Right lobe of liver (tissue), 6 donors: ENCODE results near the gene FRMD4A. TPM values are rescaled to one million over a fixed set of nuclear protein-coding genes. Genes with fewer than 3 reads are reported as not detected.

Source experiments
- ATAC-seq, 4 donors: fragments of 200-7000 bp; cut with Tn5 transposase; one replicate each; pipeline ENCODE4 v1.9.1; 2020; ENCODE audit warnings: mild to moderate bottlenecking in 4 of 4, moderate library complexity in 4 of 4
- DNase-seq, 3 donors: peaks; one replicate each; pipeline ENCODE4 v3.0.0-alpha.2; 2020
- H3K27ac ChIP-seq, 3 donors: fragments of 200-600 bp; one replicate each; pipeline ENCODE4 v1.8.0; 2022
- H3K27me3 ChIP-seq, 2 donors: fragments of 200-600 bp; one replicate each; pipeline ENCODE4 v1.8.0; 2022
- H3K36me3 ChIP-seq, 4 donors: fragments of 200-600 bp; sonication (generic) in 1 of 4; one replicate each; pipeline versions ENCODE4 v1.5.1 to v1.8.0; 2017 to 2022; ENCODE audit warnings: control low read depth in 1 of 4
- H3K4me1 ChIP-seq, 4 donors: fragments of 200-600 bp; sonication (generic) in 1 of 4; one replicate each; pipeline versions ENCODE4 v1.5.1 to v1.8.0; 2017 to 2022; ENCODE audit warnings: control low read depth in 1 of 4
- H3K4me3 ChIP-seq, 3 donors: fragments of 200-600 bp; one replicate each; pipeline ENCODE4 v1.8.0; 2022
- H3K9me3 ChIP-seq, 4 donors: fragments of 200-600 bp; sonication (generic) in 1 of 4; one replicate each; pipeline versions ENCODE4 v1.5.1 to v1.8.0; 2017 to 2022; ENCODE audit warnings: control low read depth in 1 of 4
- POLR2A ChIP-seq: fragments of 450-650 bp; IDR thresholded peaks from one replicate; pipeline ENCODE4 v1.6.1; 2017; ENCODE audit warnings: antibody characterized with exemption, mild to moderate bottlenecking
- WGBS: methylation state at CpG from one replicate; pipeline ENCODE4 v1.1.6; 2018; ENCODE audit warnings: low coverage, low lambda C conversion rate; ENCODE audit not compliant: insufficient coverage; ENCODE audit errors: missing lambda C conversion rate; 5-methylcytosine and 5-hydroxymethylcytosine counted together
- intact Hi-C, 2 donors: fragments of 100-400 bp; cut with DNase I; formaldehyde crosslinking; loops; one replicate each; pipeline versions ENCODE4 v1.11.2 to v1.14.1; 2022
- total RNA-seq, 6 experiments: library from RNA; depleted of rRNA in 2 of 6; stranded (reverse); fragments of >200 nt in 2 of 6; fragmentation: NEBNext Ultra II Directional in 3 of 6; extraction: Animal tissue kit (Norgen Biotek cat#: 25700) in 3 of 6; gene quantifications; one replicate each; pipeline versions ENCODE4 v1.1.0 to v1.2.4, GENCODE V29; 2016 to 2023
- TF ChIP-seq, protein P1 (sequence below), 4 donors: fragments of 200-600 bp in 3 of 4; fragments of 450-650 bp in 1 of 4; IDR thresholded peaks; one replicate each; pipeline versions ENCODE4 v1.5.1 to v1.8.0; 2016 to 2022; ENCODE audit warnings: antibody characterized with exemption in 4 of 4, mild to moderate bottlenecking in 2 of 4
- donor health status: DM: no; HTN: yes; CAD: no.
- donor health status: DM: no; HTN: no; CAD: no.
- donor health status: DM: no; HTN: no; CAD: no.
- donor health status: DM: no; HTN: yes; CAD: no.
- donor health status: DM: no; HTN: yes; CAD: no.

FRMD4A gene
- total RNA-seq, 6 experiments from 2014 or later: 8.4 to 22.8 (median 13.3) TPM

GRCh38 chr10:13858709-13859108, 472.0 kb downstream of the FRMD4A start:
- H3K27ac ChIP-seq: no peak overlapping the region
- 94% methylated on average over 7 of the region's 11 CpGs for WGBS
- no peak overlapping the region for H3K4me3 ChIP-seq
- H3K27me3 ChIP-seq: no peaks in the 10 kb centered on the region
- H3K36me3 ChIP-seq: no peaks in the 10 kb centered on the region
- no peaks in the 10 kb centered on the region for H3K9me3 ChIP-seq
- DNase-seq (no peak), ATAC-seq (no peak)
- intact Hi-C loops: no loop called here
- TF ChIP-seq POLR2A: no peak
- TF ChIP-seq, protein P1, sequence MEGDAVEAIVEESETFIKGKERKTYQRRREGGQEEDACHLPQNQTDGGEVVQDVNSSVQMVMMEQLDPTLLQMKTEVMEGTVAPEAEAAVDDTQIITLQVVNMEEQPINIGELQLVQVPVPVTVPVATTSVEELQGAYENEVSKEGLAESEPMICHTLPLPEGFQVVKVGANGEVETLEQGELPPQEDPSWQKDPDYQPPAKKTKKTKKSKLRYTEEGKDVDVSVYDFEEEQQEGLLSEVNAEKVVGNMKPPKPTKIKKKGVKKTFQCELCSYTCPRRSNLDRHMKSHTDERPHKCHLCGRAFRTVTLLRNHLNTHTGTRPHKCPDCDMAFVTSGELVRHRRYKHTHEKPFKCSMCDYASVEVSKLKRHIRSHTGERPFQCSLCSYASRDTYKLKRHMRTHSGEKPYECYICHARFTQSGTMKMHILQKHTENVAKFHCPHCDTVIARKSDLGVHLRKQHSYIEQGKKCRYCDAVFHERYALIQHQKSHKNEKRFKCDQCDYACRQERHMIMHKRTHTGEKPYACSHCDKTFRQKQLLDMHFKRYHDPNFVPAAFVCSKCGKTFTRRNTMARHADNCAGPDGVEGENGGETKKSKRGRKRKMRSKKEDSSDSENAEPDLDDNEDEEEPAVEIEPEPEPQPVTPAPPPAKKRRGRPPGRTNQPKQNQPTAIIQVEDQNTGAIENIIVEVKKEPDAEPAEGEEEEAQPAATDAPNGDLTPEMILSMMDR (IDR thresholded peaks at IDR 0.05): no peak
- H3K4me1 ChIP-seq: no peaks in the 10 kb centered on the region

GRCh38 chr10:13857451-13857850, 473.3 kb downstream of the FRMD4A start:
- WGBS: 64% methylated on average over 4 of the region's 4 CpGs

DNA sequence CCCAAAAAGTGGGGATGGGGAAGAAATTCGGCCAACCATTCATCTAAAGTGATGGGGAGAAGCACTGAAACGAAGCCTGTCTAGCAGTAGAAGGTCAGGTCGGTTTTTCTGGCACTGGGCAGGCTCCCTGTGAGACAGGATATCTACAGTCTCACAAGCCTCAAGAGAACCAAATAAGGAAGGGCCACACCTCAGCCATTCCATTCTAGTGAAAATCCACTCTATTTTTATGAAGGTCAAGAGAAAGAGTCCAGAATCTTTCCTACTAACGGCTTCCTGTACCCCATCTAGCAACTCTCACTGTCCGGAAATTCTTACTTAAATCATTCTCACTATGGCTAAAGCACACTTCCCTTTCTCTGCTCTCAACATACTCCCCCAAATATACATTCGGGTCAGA, 476.9 kb downstream of the FRMD4A start:
- TF ChIP-seq, protein P1 (IDR thresholded peaks at IDR 0.05): no peak
- TF ChIP-seq POLR2A: no peak
- 48% methylated on average over 6 of the region's 6 CpGs for WGBS
- ATAC-seq: peak; percentile 55 to 84 (median 72)
- no peak for DNase-seq
- Histone ChIP-seq H3K27ac (peak overlapping the region in 1 of 3 donors; percentile 14), H3K9me3 (no peaks in the 10 kb centered on the region), H3K36me3 (no peaks in the 10 kb centered on the region), H3K4me3 (no peak overlapping the region), H3K27me3 (no peaks in the 10 kb centered on the region), H3K4me1 (no peaks in the 10 kb centered on the region)
- intact Hi-C loops: no loop called here

More at GRCh38 chr10:13857451-13857850, 473.3 kb downstream of the FRMD4A start:
- Histone ChIP-seq H3K27me3 (no peaks in the 10 kb centered on the region), H3K4me3 (no peak overlapping the region), H3K9me3 (no peaks in the 10 kb centered on the region), H3K36me3 (no peaks in the 10 kb centered on the region), H3K27ac (peak overlapping the region in 1 of 3 donors; percentile 16), H3K4me1 (no peaks in the 10 kb centered on the region)
- ATAC-seq (peak in 3 of 4 donors; percentile 20 to 58 (median 36)), DNase-seq (no peak)
- intact Hi-C loops: no loop called here
- TF ChIP-seq, protein P1 (IDR thresholded peaks at IDR 0.05): no peak
- no peak for TF ChIP-seq POLR2A

DNA sequence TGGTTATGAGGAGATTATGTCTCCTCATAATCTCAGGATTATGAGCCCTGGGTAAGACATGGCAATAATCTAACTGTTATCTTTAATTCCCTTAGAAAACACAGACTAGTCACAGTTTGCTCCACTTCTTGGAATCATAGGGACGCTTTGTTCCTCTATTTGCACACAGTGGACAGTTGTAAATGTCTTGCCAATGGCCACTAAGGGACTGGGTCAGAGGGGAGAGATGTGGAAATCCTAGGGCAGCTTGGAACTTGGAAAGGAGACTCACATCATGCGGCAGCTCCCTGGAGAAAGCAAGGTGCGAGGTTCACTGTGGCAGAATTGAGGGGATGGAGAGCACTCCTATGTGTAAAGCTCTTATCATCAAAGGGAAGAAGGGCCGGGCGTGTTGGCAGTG, 477.9 kb downstream of the FRMD4A start:
- Histone ChIP-seq H3K9me3 (no peaks in the 10 kb centered on the region), H3K27me3 (no peaks in the 10 kb centered on the region), H3K27ac (no peak overlapping the region), H3K4me3 (no peak overlapping the region), H3K4me1 (no peaks in the 10 kb centered on the region), H3K36me3 (no peaks in the 10 kb centered on the region)
- ATAC-seq (peak in 3 of 4 donors; percentile 20 to 46 (median 27)), DNase-seq (no peak)
- 66% methylated on average over 5 of the region's 5 CpGs for WGBS
- TF ChIP-seq, protein P1 (IDR thresholded peaks at IDR 0.05): no peak
- no peak for TF ChIP-seq POLR2A
- intact Hi-C loops: no loop called here

- intact Hi-C loops: no loop called here
- ATAC-seq (no peak), DNase-seq (no peak)
- H3K27ac ChIP-seq: no peak overlapping the region
- no peaks in the 10 kb centered on the region for H3K27me3 ChIP-seq
- no peak overlapping the region for H3K4me3 ChIP-seq
- no peak for TF ChIP-seq POLR2A
- TF ChIP-seq, protein P1 (IDR thresholded peaks at IDR 0.05): no peak
- H3K9me3 ChIP-seq: no peaks in the 10 kb centered on the region
- peaks cover 0 to 5% (median 0%) of the 10 kb centered on the region in 4 donors for H3K4me1 ChIP-seq
- no peaks in the 10 kb centered on the region for H3K36me3 ChIP-seq
- WGBS: 84% methylated on average over 2 of the region's 2 CpGs
Measured at GRCh38 chr10:13851906-13852305, 478.8 kb downstream of the FRMD4A start.
